CD4-positive, alpha-beta T cell treated with Interleukin-4 for 1 hour (primary cell): Measurements from ENCODE around the gene MYPOP.

Experiments used
- DNase-seq, 2 donors: peaks; one replicate each; pipeline ENCODE4 v3.0.0-alpha.2; 2020 to 2022

MYPOP gene

GRCh38 chr19:45862564-45863334 is 39.7 kb downstream of the MYPOP start, which contains the start of gene SYMPK:
TSS of gene SYMPK (minus strand) at chr19:45863147. CDS start at chr19:45854495, 8,652 bp downstream.
- peak; percentile 99 for DNase-seq

GRCh38 chr19:45862271-45862563 is 40.2 kb downstream of the MYPOP start:
- no peak for DNase-seq

GRCh38 chr19:45860359-45861259 is 41.8 kb downstream of the MYPOP start:
- DNase-seq = no peak

GRCh38 chr19:45854167-45854778 is 48.1 kb downstream of the MYPOP start:
- no peak for DNase-seq

- no peak for DNase-seq
Observed at GRCh38 chr19:45852983-45853382, 49.4 kb downstream of the MYPOP start.

- no peak for DNase-seq
Observed at GRCh38 chr19:45852145-45852750, 50.2 kb downstream of the MYPOP start.

- DNase-seq = no peak
Observed at GRCh38 chr19:45848922-45849321, 53.5 kb downstream of the MYPOP start.

- no peak for DNase-seq
Observed at GRCh38 chr19:45847663-45848062, 54.8 kb downstream of the MYPOP start.

GRCh38 chr19:45842198-45842597 is 60.2 kb downstream of the MYPOP start:
- DNase-seq = no peak
